HG02623 (cell line): ENCODE data around the gene PRR3.

Source experiments
- ATAC-seq: cut with Tn5 transposase; IDR thresholded peaks from one replicate; pipeline ENCODE4 v1.9.1; 2021; ENCODE audit warnings: moderate library complexity; ENCODE audit not compliant: unreplicated experiment

PRR3 gene

GRCh38 chr6:30611150-30611855, 54.2 kb downstream of the PRR3 start:
- ATAC-seq: no peak

GRCh38 chr6:30611856-30612194, 54.7 kb downstream of the PRR3 start:
- no peak for ATAC-seq

- ATAC-seq: no peak
Observed at GRCh38 chr6:30612213-30612612, 55.1 kb downstream of the PRR3 start.

GRCh38 chr6:30612687-30613248, 55.7 kb downstream of the PRR3 start:
- no peak for ATAC-seq
